GM11168 (cell line): ENCODE measurements around the gene PERM1.

Experiments used
- in situ Hi-C: fragments of 300-500 bp; cut with MboI; formaldehyde crosslinking; loops from one replicate; pipeline ENCODE4 v1.12.0; 2022; ENCODE audit warnings: low sequenced_read_pairs; ENCODE audit not compliant: unreplicated experiment

Gene PERM1

GRCh38 chr1:939511-940106 lies 42.3 kb downstream of the PERM1 start:
- in situ Hi-C loops, result no loop called here

GRCh38 chr1:938711-939489 lies 43.0 kb downstream of the PERM1 start:
- in situ Hi-C loops, result no loop called here

GRCh38 chr1:938088-938683 lies 43.7 kb downstream of the PERM1 start:
- in situ Hi-C loops, result no loop called here

DNA sequence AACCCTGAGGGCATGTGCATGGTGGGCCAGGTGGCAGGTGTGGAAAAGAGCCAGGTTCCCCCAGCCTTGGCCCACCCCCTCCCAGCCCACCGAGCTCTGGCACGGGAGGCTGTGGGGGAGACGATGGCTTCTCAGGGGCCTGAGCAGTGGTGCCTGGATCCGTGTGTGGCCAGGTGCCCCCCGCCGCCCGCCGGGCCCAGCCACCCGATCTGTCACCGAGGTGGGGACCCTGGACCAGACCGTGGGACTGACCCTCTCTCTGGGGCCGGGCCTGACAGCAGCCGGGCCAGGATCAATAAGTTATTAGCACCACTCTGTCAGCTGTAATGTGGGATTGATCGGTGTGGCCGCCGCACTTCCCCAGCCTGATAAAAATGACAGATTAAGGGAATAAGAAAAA lies 44.4 kb downstream of the PERM1 start:
- in situ Hi-C loops, result no loop called here

DNA sequence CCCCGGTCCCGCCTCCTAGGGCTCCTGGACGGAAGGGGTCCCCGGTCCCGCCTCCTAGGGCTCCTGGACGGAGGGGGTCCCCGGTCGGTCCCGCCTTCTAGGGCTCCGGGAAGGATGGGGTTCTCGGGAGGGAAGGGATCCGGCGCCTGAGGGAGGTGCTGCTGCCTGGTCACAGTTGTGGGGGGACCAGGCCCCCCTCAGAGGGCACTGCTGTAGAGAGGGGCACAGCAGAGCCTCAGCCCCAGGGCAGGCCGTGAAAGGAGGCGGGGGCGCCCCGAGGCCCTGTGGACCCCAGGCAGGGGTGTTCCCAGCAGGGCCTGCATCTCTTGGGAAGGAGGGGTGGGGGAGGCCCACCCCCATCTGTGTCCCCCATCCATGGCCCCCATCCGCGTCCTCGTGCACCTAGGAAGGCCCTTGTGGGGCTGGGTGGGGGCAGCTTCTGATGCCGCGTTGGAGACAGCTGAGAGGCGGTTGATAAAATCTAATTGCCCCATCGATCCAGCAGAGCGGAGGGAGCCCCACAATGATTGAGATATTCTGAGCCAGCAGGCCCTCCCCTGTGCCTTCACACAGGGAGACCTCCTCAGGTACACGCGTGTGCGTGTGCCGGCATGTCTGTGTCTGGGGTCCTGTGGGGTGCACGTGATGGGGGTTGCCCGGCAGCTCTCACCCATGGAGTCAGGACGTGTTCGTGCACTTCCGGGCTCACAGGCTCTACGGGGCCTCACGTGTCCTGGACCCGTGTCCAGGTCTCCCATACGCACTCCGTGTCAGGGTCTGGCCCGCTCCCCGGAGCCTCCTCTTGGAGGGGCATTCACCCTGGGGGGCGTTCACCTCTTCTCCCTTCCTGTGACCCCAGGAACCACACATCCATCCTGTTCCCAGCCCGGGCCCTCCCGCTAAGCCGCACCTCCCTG lies 45.3 kb downstream of the PERM1 start:
- in situ Hi-C loops, result no loop called here

DNA sequence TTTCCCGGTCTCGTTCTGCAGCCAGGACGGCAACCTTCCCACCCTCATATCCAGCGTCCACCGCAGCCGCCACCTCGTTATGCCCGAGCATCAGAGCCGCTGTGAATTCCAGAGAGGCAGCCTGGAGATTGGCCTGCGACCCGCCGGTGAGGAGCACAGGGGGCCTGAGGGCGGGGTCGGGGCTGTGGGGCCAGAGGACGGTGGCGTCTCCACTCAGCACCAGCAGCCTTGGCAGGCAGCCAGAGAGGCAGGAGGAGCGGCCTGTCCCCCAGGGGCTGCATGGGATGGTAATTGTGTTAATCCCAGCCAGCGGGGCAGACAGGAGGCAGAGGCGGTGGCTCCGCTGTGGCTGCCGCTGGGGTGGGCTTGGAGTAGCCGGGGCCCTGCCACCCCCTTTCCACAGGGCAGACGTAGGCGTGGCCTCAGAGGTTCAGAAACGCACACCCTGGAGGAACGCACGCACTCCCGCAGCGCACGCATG lies 46.1 kb downstream of the PERM1 start:
- in situ Hi-C loops, result no loop called here

DNA sequence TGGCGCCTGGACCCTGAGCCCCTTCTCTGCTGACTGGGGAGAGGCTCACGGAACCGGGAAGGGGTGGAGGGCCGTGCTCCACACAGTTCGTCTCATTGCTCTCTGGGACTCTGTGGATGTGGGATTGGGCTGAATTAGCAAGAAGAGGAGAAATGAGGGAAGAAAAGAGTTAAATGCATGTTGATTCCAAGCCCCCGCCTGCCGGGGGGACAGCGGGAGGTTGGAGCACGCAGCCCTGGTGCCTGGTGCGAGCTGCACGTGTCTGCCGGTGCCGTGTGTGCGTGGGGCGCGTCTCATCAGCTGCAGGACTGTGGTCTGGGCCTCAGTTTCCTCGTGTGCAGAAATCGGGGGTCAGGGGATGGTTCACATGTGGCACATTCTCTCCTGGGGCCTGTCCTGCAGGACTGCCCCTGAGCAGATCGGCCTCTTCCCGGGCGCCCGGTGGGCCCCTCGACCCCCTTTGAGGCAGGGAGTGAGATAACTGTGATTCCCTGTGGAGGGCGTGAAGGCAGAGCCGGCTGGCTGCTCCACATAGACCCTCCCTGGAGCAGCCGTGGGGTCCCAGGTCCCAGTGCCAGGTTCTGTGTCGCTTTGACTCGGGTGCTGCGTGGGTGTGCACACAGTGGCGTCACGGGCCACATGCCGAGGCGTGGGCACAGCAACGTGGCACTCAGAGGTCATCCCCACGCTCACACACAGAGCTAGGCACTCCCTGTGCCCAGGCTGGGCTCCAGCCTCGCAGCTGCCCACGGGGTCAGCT lies 46.7 kb downstream of the PERM1 start:
- in situ Hi-C loops, result no loop called here

DNA sequence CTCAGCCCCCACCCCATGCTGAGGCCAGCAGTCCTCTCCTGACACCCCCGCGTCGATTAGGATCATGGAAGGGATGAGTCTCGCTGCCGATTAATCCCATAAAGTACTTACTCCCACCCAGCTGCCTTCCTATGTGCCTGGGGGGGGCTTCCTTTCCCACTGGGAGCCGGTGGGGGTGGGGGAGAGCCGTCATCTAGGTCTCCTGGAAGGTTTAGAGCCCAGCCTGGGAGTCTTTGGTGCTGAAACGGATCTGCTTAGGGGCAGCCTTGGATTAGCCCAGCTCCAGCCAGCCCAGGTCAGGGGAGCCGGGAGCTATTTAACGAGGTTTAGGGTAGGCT lies 48.3 kb downstream of the PERM1 start:
- in situ Hi-C loops, result no loop called here

GRCh38 chr1:932776-933602 lies 48.9 kb downstream of the PERM1 start:
- in situ Hi-C loops, result no loop called here

GRCh38 chr1:932173-932510 lies 49.8 kb downstream of the PERM1 start:
- in situ Hi-C loops, result no loop called here

- in situ Hi-C loops, result no loop called here
Measured at GRCh38 chr1:931380-932172, 50.3 kb downstream of the PERM1 start.

- in situ Hi-C loops, result no loop called here
Measured at GRCh38 chr1:930633-931138, 51.2 kb downstream of the PERM1 start.

GRCh38 chr1:929712-930632 lies 51.9 kb downstream of the PERM1 start:
- in situ Hi-C loops, result no loop called here

- in situ Hi-C loops, result no loop called here
Measured at GRCh38 chr1:928825-929661, 52.9 kb downstream of the PERM1 start.

DNA sequence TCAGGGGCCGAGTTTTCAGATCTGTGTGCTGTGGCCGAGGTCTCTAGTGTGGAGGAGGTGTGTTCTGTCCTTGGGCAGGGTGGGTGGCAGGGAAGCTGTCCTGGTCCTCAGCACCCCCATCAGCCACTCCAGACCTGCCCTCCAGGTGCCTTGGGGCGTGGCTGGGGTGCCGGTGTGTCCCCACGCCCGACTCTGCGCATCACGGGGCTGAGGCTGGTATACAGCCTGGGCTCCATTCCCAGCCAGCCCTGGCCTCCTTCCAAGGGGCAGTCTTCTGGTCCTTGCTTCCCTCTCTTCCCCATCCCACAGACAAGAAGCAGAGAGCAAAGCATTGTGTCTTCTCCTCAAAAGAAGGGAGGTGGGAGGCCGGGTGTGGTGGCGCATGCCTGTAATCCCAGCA lies 54.1 kb downstream of the PERM1 start:
- in situ Hi-C loops, result no loop called here

- in situ Hi-C loops, result no loop called here
Measured at GRCh38 chr1:927234-927633, 54.7 kb downstream of the PERM1 start.
